Measurements from ENCODE around the gene PLPP2.

PLPP2 gene

DNA sequence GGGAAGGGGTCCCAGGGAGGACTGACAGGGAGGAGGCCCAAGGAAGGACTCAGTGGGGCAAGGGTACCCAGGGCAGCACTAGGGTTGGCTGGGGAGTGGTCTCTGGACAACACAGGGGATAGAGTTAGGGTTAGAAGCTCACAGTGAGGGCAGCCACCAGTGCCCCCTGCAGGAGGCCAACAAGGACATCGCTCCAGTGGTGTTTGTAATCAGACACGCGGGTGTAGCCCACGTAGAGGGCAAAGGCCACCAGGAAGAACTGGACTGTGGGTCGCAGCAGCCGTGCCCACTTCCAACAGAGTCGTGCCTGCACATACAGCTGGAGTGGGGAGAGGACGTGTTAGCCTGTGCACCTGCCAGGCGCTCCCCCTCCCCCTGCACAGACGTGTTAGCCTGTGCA is 9.2 kb downstream of the PLPP2 start:
- H3K36me3 ChIP-seq (ENCODE audit: control insufficient read depth, low read length), result no peaks in the 10 kb centered on the region
- no peaks in the 10 kb centered on the region for H3K79me2 ChIP-seq (ENCODE audit: control insufficient read depth, low read length)
- H3K4me3 ChIP-seq (ENCODE audit: low read length), result no peak overlapping the region
- no peaks in the 10 kb centered on the region for H3K27me3 ChIP-seq (ENCODE audit: control insufficient read depth, low read length)
- H3K4me1 ChIP-seq (ENCODE audit: control insufficient read depth, low read length), result no peaks in the 10 kb centered on the region
- H3K4me2 ChIP-seq (ENCODE audit: low read length), result no peak overlapping the region
- H4K20me1 ChIP-seq (ENCODE audit: control insufficient read depth, insufficient read depth, low read depth, low read length), result no peaks in the 10 kb centered on the region
- no peak for TF ChIP-seq EZH2phosphoT487 (IDR thresholded peaks at IDR 0.05; ENCODE audit: borderline replicate concordance, low read length)
- TF ChIP-seq, protein P1, sequence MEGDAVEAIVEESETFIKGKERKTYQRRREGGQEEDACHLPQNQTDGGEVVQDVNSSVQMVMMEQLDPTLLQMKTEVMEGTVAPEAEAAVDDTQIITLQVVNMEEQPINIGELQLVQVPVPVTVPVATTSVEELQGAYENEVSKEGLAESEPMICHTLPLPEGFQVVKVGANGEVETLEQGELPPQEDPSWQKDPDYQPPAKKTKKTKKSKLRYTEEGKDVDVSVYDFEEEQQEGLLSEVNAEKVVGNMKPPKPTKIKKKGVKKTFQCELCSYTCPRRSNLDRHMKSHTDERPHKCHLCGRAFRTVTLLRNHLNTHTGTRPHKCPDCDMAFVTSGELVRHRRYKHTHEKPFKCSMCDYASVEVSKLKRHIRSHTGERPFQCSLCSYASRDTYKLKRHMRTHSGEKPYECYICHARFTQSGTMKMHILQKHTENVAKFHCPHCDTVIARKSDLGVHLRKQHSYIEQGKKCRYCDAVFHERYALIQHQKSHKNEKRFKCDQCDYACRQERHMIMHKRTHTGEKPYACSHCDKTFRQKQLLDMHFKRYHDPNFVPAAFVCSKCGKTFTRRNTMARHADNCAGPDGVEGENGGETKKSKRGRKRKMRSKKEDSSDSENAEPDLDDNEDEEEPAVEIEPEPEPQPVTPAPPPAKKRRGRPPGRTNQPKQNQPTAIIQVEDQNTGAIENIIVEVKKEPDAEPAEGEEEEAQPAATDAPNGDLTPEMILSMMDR (IDR thresholded peaks at IDR 0.05; ENCODE audit: low read depth, low read length, poor library complexity, severe bottlenecking), result no peak
- no peaks in the 10 kb centered on the region for H3F3A ChIP-seq (ENCODE audit: control insufficient read depth, insufficient read depth)
- H3K27ac ChIP-seq (ENCODE audit: low read depth, low read length), result no peak overlapping the region
- H3K9me3 ChIP-seq (ENCODE audit: control insufficient read depth, insufficient read depth, low read length), result no peaks in the 10 kb centered on the region
- H3K9me2 ChIP-seq (replicated peaks; ENCODE audit: control insufficient read depth, low read length), result no peaks in the 10 kb centered on the region

DNA sequence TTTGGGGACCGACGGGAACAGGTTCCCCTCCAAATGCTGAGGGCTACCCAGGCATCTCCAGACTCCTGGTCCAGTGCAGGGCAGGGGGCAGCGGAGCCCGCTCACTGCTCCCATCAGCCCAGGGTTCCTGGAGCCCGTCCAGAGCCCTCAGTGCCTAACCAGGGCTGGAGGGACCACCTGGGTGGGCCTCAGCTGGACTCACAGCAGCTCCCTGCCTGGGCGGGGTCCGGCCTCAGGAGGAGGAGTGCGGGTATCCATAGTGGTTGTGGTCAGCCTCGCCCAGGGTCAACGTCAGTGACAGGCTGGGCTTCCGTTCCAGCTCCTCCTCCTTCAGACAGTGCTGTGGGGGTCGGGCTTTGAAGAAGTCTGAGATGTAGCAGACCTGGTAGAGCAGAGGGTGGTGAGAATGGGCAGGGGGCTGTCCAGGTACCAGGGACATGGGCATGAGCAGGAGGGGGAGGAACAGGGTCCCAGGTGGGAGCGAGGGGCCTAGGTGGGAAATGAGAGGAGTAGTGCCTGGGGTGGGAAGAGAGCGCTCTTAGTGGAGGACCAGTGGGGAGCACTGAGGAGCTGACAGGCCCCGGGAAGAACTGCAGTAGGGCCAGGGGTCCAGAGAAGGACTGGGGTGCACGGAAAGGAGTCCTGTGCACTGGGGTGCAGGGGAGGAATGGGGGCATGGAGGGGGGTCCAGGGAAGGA is 9.9 kb downstream of the PLPP2 start:
- Histone ChIP-seq H3K27me3 (ENCODE audit: control insufficient read depth, low read length) (no peaks in the 10 kb centered on the region), H3K4me3 (ENCODE audit: low read length) (no peak overlapping the region), H3K4me1 (ENCODE audit: control insufficient read depth, low read length) (no peaks in the 10 kb centered on the region), H3K4me2 (ENCODE audit: low read length) (no peak overlapping the region), H3K79me2 (ENCODE audit: control insufficient read depth, low read length) (no peaks in the 10 kb centered on the region), H3F3A (ENCODE audit: control insufficient read depth, insufficient read depth) (no peaks in the 10 kb centered on the region), H3K9me2 (replicated peaks; ENCODE audit: control insufficient read depth, low read length) (no peaks in the 10 kb centered on the region), H3K36me3 (ENCODE audit: control insufficient read depth, low read length) (no peaks in the 10 kb centered on the region), H4K20me1 (ENCODE audit: control insufficient read depth, insufficient read depth, low read depth, low read length) (no peaks in the 10 kb centered on the region), H3K27ac (ENCODE audit: low read depth, low read length) (no peak overlapping the region), H3K9me3 (ENCODE audit: control insufficient read depth, insufficient read depth, low read length) (no peaks in the 10 kb centered on the region)
- no peak for TF ChIP-seq EZH2phosphoT487 (IDR thresholded peaks at IDR 0.05; ENCODE audit: borderline replicate concordance, low read length)
- TF ChIP-seq, protein P1 (IDR thresholded peaks at IDR 0.05; ENCODE audit: low read depth, low read length, poor library complexity, severe bottlenecking), result no peak

GRCh38 chr19:280541-281009 is 10.6 kb downstream of the PLPP2 start:
- no peak overlapping the region for H3K4me2 ChIP-seq (ENCODE audit: low read length)
- no peaks in the 10 kb centered on the region for H3F3A ChIP-seq (ENCODE audit: control insufficient read depth, insufficient read depth)
- no peaks in the 10 kb centered on the region for H3K9me3 ChIP-seq (ENCODE audit: control insufficient read depth, insufficient read depth, low read length)
- no peaks in the 10 kb centered on the region for H3K27me3 ChIP-seq (ENCODE audit: control insufficient read depth, low read length)
- H3K27ac ChIP-seq (ENCODE audit: low read depth, low read length), result no peak overlapping the region
- H3K79me2 ChIP-seq (ENCODE audit: control insufficient read depth, low read length), result no peaks in the 10 kb centered on the region
- H3K4me1 ChIP-seq (ENCODE audit: control insufficient read depth, low read length), result no peaks in the 10 kb centered on the region
- no peaks in the 10 kb centered on the region for H3K36me3 ChIP-seq (ENCODE audit: control insufficient read depth, low read length)
- TF ChIP-seq, protein P1 (IDR thresholded peaks at IDR 0.05; ENCODE audit: low read depth, low read length, poor library complexity, severe bottlenecking), result no peak
- TF ChIP-seq EZH2phosphoT487 (IDR thresholded peaks at IDR 0.05; ENCODE audit: borderline replicate concordance, low read length), result no peak
- no peaks in the 10 kb centered on the region for H4K20me1 ChIP-seq (ENCODE audit: control insufficient read depth, insufficient read depth, low read depth, low read length)
- H3K4me3 ChIP-seq (ENCODE audit: low read length), result no peak overlapping the region
- no peaks in the 10 kb centered on the region for H3K9me2 ChIP-seq (replicated peaks; ENCODE audit: control insufficient read depth, low read length)
